Parathyroid adenoma (tissue), 2 donors: ENCODE data around the gene ITPRIPL1.
A peak's percentile ranks its signal among the peaks of the same experiment; 100 is the strongest.

Source experiments
- H2AFZ ChIP-seq: fragments of 300-600 bp; sonication (generic); one replicate; pipeline ENCODE4 v1.7.0; 2017; ENCODE audit warnings: antibody characterized with exemption, mild to moderate bottlenecking
- H3K27ac ChIP-seq: fragments of 300-600 bp; sonication (generic); one replicate; pipeline ENCODE4 v1.7.0; 2017
- H3K27me3 ChIP-seq: fragments of 300-600 bp; sonication (generic); one replicate; pipeline ENCODE4 v1.7.0; 2017; ENCODE audit warnings: low read length; ENCODE audit not compliant: control insufficient read depth, insufficient read depth
- H3K36me3 ChIP-seq: fragments of 300-600 bp; sonication (generic); one replicate; pipeline ENCODE4 v1.7.0; 2017; ENCODE audit warnings: low read length; ENCODE audit not compliant: control insufficient read depth, insufficient read depth
- H3K4me1 ChIP-seq: fragments of 300-600 bp; sonication (generic); one replicate; pipeline ENCODE4 v1.7.0; 2017; ENCODE audit warnings: control low read depth
- H3K4me2 ChIP-seq: fragments of 300-600 bp; sonication (generic); one replicate; pipeline ENCODE4 v1.7.0; 2017; ENCODE audit warnings: low read length
- H3K4me3 ChIP-seq: fragments of 300-600 bp; sonication (generic); one replicate; pipeline ENCODE4 v1.7.0; 2017; ENCODE audit warnings: low read depth, low read length
- H3K79me2 ChIP-seq: fragments of 300-600 bp; sonication (generic); one replicate; pipeline ENCODE4 v1.7.0; 2017; ENCODE audit warnings: control low read depth
- H3K9ac ChIP-seq: fragments of 300-600 bp; sonication (generic); one replicate; pipeline ENCODE4 v1.7.0; 2017; ENCODE audit warnings: mild to moderate bottlenecking
- H3K9me3 ChIP-seq: fragments of 300-600 bp; sonication (generic); one replicate; pipeline ENCODE4 v1.7.0; 2017; ENCODE audit warnings: low read length; ENCODE audit not compliant: control insufficient read depth
- CTCF ChIP-seq: fragments of 300-600 bp; sonication (generic); IDR thresholded peaks from one replicate; pipeline ENCODE4 v1.7.0; 2017; ENCODE audit warnings: antibody characterized with exemption, mild to moderate bottlenecking
- donor health status: primary hyperparathyroidism.

The ITPRIPL1 gene

GRCh38 chr2:96353032-96353561, 28.0 kb downstream of the ITPRIPL1 start:
- TF ChIP-seq CTCF, result no peak
- no peaks in the 10 kb centered on the region for H3K27me3 ChIP-seq
- peak overlapping the region; percentile 64 for H3K27ac ChIP-seq

GRCh38 chr2:96353606-96354101, 28.5 kb downstream of the ITPRIPL1 start:
- H3K27ac ChIP-seq, result peak overlapping the region; percentile 64

More at GRCh38 chr2:96353032-96353561, 28.0 kb downstream of the ITPRIPL1 start:
- Histone ChIP-seq H2AFZ (no peak overlapping the region), H3K79me2 (no peaks in the 10 kb centered on the region), H3K9me3 (no peaks in the 10 kb centered on the region), H3K9ac (no peak overlapping the region), H3K4me2 (peak overlapping the region; percentile 38), H3K4me1 (peaks cover 8% of the 10 kb centered on the region), H3K36me3 (no peaks in the 10 kb centered on the region), H3K4me3 (no peak overlapping the region)

GRCh38 chr2:96354492-96354891, 29.4 kb downstream of the ITPRIPL1 start:
- Histone ChIP-seq H3K4me3 (no peak overlapping the region), H3K79me2 (no peaks in the 10 kb centered on the region), H3K27me3 (no peaks in the 10 kb centered on the region), H3K4me1 (peaks cover 8% of the 10 kb centered on the region), H3K4me2 (no peak overlapping the region), H3K9me3 (no peaks in the 10 kb centered on the region), H2AFZ (no peak overlapping the region), H3K9ac (no peak overlapping the region), H3K27ac (no peak overlapping the region), H3K36me3 (no peaks in the 10 kb centered on the region)
- TF ChIP-seq CTCF, result no peak

More at GRCh38 chr2:96353606-96354101, 28.5 kb downstream of the ITPRIPL1 start:
- Histone ChIP-seq H3K9me3 (no peaks in the 10 kb centered on the region), H3K4me1 (peaks cover 8% of the 10 kb centered on the region), H3K36me3 (no peaks in the 10 kb centered on the region), H2AFZ (no peak overlapping the region), H3K4me2 (no peak overlapping the region), H3K79me2 (no peaks in the 10 kb centered on the region), H3K9ac (no peak overlapping the region), H3K27me3 (no peaks in the 10 kb centered on the region), H3K4me3 (no peak overlapping the region)
- TF ChIP-seq CTCF, result no peak

- Histone ChIP-seq H3K4me3 (no peak overlapping the region), H3K9ac (no peak overlapping the region), H3K36me3 (no peaks in the 10 kb centered on the region), H3K27me3 (no peaks in the 10 kb centered on the region), H3K27ac (no peak overlapping the region), H2AFZ (peak overlapping the region; percentile 54), H3K4me1 (peaks cover 8% of the 10 kb centered on the region), H3K9me3 (no peaks in the 10 kb centered on the region), H3K4me2 (peak overlapping the region; percentile 41), H3K79me2 (no peaks in the 10 kb centered on the region)
- no peak for TF ChIP-seq CTCF
Measured at GRCh38 chr2:96356889-96357288, 31.8 kb downstream of the ITPRIPL1 start.

- no peak for TF ChIP-seq CTCF
Measured at GRCh38 chr2:96359310-96359709, 34.2 kb downstream of the ITPRIPL1 start.

More at GRCh38 chr2:96359310-96359709, 34.2 kb downstream of the ITPRIPL1 start:
- H3K4me2 ChIP-seq, result no peak overlapping the region
- H3K36me3 ChIP-seq, result no peaks in the 10 kb centered on the region
- H3K79me2 ChIP-seq, result no peaks in the 10 kb centered on the region
- no peaks in the 10 kb centered on the region for H3K27me3 ChIP-seq
- no peak overlapping the region for H2AFZ ChIP-seq
- H3K9me3 ChIP-seq, result no peaks in the 10 kb centered on the region
- no peak overlapping the region for H3K9ac ChIP-seq
- no peak overlapping the region for H3K27ac ChIP-seq
- H3K4me1 ChIP-seq, result no peaks in the 10 kb centered on the region
- H3K4me3 ChIP-seq, result no peak overlapping the region
